Stimulated activated CD4-positive, alpha-beta T cell treated with anti-CD3 and anti-CD28 coated beads, Interleukin-1b, Interleukin-23, amount 100 ng/mL, for 24 hours (primary cell): ENCODE data around the gene WDR45.
A peak's percentile ranks its signal among the peaks of the same experiment; 100 is the strongest.

ENCODE experiments used
- DNase-seq, 4 experiments: peaks; one replicate each; pipeline ENCODE4 v3.0.0-alpha.2; 2020; ENCODE audit warnings: low read depth in 4 of 4, low spot score in 1 of 4

Gene WDR45

DNA sequence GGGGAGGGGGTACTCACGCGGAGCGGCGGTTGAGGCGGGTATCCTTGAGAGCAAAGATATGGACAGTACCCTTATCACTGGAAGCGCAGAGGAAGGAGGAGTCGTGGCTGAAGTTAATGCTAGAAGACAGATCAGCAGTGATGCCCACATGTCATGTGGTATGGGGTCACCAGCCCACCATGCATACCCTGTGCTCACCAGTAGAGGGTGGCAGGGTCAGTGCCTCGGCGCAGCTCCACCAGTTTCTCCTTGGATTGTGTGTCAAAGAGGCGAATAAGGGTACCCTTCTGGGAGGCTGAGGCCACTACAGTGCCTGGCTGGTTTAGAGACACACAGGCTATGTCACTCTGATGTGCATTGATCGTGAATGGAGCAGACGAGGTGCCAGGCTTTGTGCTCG lies 4.3 kb downstream of the WDR45 start:
- no peak for DNase-seq

DNA sequence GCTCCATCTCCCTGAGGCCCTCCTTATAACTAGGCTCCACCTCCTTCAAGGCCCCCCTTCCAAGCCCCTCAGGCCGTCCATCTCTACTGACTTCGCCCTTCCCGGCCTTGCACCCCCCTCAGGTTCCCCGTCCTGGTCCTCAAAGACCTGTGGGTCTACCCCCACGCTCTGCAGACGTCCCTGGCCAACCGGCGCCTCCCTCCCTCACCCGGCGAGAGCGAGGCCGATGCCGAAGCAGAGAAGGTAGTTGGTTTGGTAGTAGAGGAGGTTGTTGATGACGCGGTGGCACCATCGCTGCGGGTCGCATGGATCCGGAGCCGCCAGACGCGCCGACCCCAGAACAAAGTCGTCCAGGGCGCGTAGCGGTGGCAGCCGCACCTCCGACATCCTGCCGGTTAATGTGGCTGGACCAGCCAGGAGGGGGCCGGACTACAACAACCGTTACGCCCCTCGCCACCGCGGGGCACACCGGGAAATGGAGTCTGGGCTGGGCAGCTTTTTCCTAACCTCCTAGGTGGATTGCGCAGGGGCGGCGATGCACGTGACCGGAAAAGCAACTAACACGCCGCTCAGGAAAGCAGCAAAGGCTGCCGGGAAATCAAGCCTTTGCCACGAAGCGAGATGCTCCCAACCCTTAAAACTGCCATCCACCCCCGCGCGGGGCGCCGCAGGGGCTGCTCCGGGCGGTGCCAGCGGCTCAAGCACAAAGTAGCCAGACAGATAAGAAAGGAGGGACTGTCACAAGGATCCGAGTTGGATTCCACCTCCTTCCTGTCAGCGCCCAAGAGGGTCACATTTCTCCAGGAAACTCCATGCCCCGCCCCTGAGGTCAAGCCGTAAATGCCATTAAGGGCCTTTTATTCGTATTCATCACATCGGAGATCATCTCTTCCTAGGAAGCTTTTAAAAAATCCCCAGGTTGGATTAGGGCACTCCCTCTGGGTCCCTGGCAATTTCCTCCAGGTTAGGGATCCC lies 5.8 kb downstream of the WDR45 start, which contains the start of gene PRAF2:
Gene PRAF2 (minus strand): TSS at position 402 of the 975 bp plus-strand sequence. CDS start 15 bp downstream, at position 387.
- peak; percentile 51 to 85 (median 72) for DNase-seq

- no peak for DNase-seq
These were observed 7.0 kb downstream of the WDR45 start for GRCh38 chrX:49072712-49073095.

- no peak for DNase-seq
These were observed 7.6 kb downstream of the WDR45 start for GRCh38 chrX:49071877-49072711.

- DNase-seq = no peak
These were observed 8.7 kb downstream of the WDR45 start for GRCh38 chrX:49070988-49071387.

DNA sequence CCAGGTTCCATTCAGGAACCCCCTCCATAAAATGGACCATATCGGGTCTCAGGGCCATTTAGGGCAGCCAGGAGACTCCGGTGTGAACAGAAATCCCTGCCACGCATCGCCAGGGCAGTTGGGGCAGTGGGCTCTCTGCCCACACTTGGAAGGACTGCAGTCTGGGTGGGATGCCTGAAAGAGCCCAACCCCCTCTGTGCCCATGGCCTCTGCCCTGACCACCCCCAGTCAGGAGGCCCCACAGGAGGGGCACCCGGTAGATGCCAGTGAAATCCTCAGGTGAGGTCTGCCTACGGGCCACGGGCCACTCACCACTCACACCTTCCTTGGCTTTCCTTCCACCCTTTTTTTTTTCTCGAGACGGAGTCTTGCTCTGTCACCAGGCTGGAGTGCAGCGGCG lies 10.6 kb downstream of the WDR45 start:
- DNase-seq = no peak

DNA sequence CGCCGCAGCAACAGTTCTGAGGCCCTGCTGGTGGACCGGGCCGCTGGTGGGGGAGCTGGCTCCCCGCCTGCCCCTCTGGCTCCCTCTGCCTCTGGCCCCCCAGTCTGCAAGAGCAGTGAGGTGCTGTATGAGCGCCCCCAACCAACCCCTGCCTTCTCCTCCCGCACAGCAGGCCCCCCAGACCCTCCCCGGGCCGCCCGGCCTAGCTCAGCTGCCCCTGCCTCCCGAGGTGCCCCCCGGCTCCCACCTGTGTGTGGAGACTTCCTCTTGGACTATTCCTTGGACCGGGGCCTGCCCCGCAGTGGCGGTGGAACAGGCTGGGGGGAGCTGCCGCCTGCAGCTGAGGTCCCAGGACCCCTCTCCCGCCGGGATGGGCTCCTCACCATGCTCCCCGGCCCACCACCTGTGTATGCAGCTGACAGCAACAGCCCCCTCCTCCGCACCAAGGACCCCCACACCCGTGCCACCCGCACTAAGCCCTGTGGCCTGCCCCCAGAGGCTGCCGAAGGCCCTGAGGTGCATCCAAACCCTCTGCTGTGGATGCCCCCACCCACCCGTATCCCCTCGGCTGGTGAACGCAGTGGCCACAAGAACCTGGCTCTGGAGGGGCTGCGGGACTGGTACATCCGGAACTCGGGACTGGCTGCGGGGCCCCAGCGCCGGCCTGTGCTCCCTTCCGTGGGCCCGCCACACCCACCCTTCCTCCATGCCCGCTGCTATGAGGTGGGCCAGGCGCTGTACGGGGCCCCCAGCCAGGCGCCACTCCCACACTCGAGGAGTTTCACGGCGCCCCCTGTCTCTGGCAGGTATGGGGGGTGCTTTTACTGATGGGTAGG lies 12.2 kb downstream of the WDR45 start:
- no peak for DNase-seq

DNA sequence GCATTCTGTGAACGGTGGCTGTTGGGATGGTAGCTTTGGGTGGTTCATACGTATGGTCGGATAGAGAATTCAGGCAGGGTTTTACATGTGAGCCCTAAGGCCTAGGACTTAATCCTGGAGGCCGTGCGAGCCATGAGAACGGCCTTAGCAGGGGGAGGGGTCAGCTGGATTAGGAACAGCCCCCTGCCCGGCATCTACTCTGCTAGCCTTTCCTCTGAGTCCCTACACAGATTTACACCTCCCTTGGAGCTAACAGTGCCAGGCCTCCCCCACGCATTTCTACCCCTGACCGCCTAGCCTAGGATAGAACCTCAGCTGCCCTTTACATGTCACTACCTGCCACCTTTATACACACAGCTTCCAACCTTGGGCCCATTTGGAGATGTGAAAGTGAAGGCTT lies 13.0 kb downstream of the WDR45 start:
- no peak for DNase-seq

DNA sequence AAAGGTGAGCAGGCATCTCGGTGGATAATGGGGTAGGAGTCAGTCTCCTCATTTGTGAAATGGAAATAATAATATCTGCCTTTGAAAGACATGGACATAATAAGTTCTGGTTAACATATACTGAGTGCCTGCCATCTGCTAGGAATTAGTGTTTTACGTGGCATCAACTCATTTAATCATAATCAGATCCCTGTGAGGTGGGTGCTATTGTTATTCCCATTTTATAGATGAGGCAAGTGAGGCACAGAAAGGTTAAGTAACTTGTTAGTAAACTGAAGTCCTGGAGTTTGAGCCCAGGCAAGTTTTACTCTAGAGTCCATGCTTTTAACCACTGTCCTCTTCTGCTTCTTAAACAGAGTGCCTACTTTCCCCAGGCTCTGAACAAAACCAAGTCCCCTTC lies 13.4 kb downstream of the WDR45 start:
- no peak for DNase-seq

GRCh38 chrX:49064735-49065134 lies 15.0 kb downstream of the WDR45 start:
- no peak for DNase-seq

GRCh38 chrX:49064303-49064702 lies 15.4 kb downstream of the WDR45 start:
- DNase-seq = no peak

- DNase-seq = no peak
These were observed 16.0 kb downstream of the WDR45 start for GRCh38 chrX:49063715-49064114.

DNA sequence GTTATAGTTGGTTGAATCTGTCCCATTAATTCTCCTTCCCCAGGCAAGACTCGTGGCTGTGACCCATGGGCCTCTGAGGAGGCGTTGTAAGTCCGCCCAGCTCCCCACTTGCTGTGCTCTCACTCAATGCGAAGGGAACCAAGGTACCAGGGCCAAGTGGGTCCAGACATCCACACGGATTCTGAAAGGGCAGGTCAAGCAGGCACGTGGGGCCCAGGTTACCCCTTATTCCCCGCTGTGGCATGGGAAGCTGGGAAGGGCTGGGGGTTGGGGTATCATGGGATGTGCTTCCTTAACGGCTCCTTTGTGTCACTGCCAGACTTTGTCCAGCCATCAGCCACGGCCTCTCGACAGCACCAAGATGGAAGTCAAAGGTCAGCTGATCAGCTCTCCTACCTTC lies 17.8 kb downstream of the WDR45 start:
- no peak for DNase-seq

DNA sequence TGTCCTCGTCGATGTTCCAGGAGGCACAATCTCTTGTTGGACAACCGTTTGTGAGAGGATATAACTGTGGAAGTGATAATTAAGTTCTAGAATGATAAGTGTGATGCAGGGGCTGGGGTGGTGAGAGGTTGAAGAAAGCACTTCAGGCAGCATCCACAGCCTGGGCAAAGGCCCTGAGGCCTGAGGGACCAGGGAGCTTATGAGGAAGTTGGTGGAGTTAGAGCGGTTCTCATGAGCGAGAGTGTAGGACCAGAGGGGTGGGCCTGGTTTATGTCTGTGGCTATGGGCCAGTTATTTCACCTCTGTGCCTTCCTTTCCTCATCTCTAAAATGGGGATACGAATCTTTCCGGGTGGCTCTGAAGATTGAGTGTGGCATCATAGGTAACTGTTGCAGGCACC lies 18.2 kb downstream of the WDR45 start:
- no peak for DNase-seq

DNA sequence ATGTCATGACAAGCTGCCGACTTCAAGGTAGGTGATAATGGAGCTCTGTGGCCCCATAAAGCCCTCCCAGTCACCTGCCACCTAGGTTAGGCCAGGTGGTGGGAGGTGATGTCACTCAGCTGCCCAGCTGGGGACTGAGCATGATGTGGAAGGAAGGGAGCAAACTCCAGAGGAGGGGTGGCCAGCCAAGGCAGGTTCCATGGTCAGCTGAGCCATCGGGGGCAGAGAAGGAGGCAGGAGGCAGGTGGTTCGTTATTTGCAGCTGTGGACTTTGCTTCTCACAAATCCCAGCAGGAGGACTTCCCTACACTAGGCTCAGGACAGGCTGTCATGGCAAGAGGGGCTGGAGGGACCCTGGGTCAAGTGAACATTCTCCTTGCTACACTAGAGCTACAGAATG lies 18.8 kb downstream of the WDR45 start:
- DNase-seq = no peak

DNA sequence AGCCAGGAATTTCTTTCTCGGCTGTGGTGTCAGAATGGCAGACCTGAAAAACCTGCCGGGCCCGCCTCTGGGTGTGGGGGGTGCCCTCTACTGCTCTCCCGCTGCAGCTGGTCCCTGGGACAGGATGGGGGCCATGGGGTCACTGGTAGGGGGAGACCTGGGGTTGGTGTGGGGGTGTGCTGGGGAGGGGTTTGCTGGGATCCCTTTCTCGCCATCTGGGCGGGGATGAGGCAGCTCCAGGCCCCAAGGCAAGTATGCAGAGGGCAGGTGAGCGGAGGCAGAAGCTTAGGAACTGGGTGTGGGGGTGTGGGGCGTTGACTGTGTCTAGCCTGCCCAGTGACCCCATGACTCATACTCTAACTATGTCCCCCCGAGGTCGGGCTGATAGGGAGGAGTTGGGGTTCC lies 20.0 kb downstream of the WDR45 start:
- DNase-seq = no peak

GRCh38 chrX:49059201-49059600 lies 20.5 kb downstream of the WDR45 start:
- no peak for DNase-seq

DNA sequence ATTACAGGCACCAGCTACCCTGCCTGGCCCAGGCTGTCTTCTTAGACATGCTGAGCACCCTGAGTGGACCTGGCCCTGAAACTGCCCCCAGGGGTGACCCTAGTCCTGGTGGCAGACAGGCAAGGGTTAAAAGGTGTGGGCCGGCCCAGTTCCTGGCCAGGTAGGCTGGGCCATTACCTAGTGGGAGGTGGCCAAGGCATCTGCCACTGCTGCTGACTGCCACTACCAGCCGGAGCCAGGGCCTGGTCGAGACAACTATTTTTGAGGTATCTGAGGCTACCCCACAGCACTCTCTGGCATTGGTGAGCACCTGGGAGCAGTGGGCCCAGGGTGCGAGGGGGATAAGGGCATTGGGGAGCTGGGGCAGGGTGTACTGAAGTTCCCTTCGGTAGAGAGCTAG lies 20.9 kb downstream of the WDR45 start, which contains the start of gene CCDC120:
Gene CCDC120 (plus strand): TSS at position 206 of the 400 bp plus-strand sequence. CDS start 3,043 bp downstream, outside the sequence.
- DNase-seq = no peak

GRCh38 chrX:49054073-49054762 lies 25.5 kb downstream of the WDR45 start:
- DNase-seq = no peak
